GM10266 (cell line): ENCODE results near the gene FHIT.

Experiments
- DNase-seq: peaks from one replicate; pipeline ENCODE4 v3.0.0; 2012; ENCODE audit errors: extremely low spot score
- CTCF ChIP-seq: IDR thresholded peaks from 2 replicates; pipeline ENCODE4 v1.5.1; 2012; ENCODE audit warnings: mild to moderate bottlenecking, low read depth; ENCODE audit not compliant: control insufficient read depth, insufficient read depth; ENCODE audit errors: missing control alignments

The FHIT gene

GRCh38 chr3:60343831-60344230, 907.4 kb downstream of the FHIT start:
- TF ChIP-seq CTCF: no peak
- no peak for DNase-seq

GRCh38 chr3:60339304-60339703, 911.9 kb downstream of the FHIT start:
- no peak for DNase-seq
- TF ChIP-seq CTCF: no peak

GRCh38 chr3:60337421-60337820, 913.8 kb downstream of the FHIT start:
- DNase-seq: no peak
- no peak for TF ChIP-seq CTCF

- no peak for DNase-seq
- no peak for TF ChIP-seq CTCF
These were observed 915.2 kb downstream of the FHIT start for GRCh38 chr3:60336061-60336460.

- DNase-seq: no peak
- no peak for TF ChIP-seq CTCF
These were observed 917.5 kb downstream of the FHIT start for GRCh38 chr3:60333710-60334109.

GRCh38 chr3:60330107-60330506, 921.1 kb downstream of the FHIT start:
- no peak for TF ChIP-seq CTCF
- no peak for DNase-seq

- no peak for DNase-seq
- no peak for TF ChIP-seq CTCF
These were observed 925.6 kb downstream of the FHIT start for GRCh38 chr3:60325610-60326170.
